HL-60/S4 treated with retinoic acid at 250 ng/mL for 4 days and 3 days (cell line): ENCODE results near the gene SMCO3.
"Not testable (repeated sequence)": the region's sequence is repeated elsewhere in the genome, so short reads cannot be mapped to it uniquely, and the experiment has no call there.

Source experiments
- in situ Hi-C: fragments of 300-500 bp; cut with MboI; formaldehyde crosslinking; loops from 2 replicates; pipeline ENCODE4 v1.7.0; 2022; ENCODE audit warnings: low sequenced_read_pairs

Gene SMCO3

GRCh38 chr12:14777271-14777670, 36.7 kb downstream of the SMCO3 start:
- in situ Hi-C loops, result no loop called here

DNA sequence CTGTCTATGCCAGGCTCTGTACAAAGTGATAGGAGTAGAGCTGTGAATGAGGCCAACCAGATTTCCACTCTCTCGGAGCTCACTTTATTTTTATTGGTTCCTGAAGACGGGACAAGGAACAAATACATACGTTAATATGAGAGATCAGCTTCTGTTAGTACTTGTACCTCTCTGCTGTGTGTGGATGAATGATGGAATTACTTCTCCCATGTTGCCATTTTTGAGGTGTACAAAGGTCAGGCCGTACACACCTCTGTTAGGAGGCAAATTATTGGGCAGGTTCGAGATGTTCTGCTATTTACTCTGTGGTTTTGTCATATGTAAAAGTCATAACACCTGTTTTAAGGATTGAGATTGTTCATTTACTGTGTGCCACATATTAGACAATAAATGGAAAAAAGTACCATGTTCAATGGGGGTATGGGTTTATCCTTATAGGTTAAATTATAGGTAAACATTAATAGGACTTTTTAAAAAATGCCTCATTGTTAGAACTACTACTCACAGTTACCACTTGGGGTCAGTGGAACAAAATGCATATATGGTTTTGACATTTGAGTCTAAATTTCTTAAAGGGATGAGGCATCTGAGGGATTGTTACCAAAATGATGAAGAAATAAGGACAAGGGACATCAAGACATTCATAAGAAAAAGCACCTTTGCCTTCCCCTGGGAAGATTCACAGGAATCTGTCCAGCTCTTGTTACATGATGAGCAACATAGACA, 37.6 kb downstream of the SMCO3 start:
- in situ Hi-C loops, result no loop called here

DNA sequence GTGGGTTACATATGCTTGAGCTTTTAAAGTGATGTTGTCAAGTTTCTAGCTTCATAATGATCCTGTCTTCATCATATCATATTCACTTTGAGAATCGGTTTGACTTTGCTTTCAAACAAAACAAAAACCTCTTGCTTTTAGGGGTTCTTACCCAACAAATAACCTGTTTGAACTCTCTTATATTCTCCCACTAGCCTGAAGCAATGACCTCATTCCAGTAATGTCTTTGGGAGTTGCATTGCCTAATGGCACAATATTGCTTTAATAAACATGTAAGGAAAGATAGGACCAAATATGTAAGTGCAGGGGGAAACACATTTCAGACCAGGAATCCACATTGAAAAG, 38.4 kb downstream of the SMCO3 start:
- in situ Hi-C loops, result no loop called here

DNA sequence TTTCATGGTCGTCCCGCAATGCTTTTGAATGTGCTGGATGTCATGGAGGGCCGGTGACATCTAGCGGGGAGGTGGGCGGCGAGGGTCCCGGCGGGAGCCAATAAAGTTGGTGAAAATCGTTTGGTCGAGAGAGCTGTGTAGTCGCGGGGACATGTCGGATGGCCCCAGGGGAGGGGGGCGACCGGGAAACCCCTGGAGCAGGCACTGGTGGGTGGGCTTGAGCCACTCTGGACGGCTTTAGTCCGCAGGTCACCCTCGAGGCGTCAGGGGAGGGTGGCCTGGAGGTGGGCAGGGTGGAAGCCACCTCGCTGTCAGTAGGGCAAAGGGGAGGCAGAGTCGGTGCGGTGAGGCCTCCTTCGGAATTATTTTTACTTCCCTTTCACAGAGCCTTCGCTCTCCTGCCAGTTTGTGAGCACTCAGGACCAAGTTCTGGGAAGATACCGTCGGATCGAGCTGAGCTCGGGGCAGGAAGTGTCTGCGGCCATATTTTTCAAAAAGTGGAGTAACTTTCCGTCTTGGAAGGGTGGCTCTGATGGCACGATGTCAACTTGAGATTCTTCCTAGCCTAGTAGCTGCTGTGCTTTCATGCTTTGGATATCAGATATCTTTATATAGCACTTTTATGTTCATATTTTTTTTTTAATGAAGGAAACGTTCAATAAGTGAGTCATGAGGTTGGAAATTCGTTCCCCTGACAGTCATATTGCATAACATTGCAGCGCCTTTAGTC, 38.9 kb downstream of the SMCO3 start:
- in situ Hi-C loops, result no loop called here

- in situ Hi-C loops, result no loop called here
Observed at GRCh38 chr12:14774074-14774905, 39.7 kb downstream of the SMCO3 start.

GRCh38 chr12:14773685-14774073, 40.3 kb downstream of the SMCO3 start:
- in situ Hi-C loops, result no loop called here

DNA sequence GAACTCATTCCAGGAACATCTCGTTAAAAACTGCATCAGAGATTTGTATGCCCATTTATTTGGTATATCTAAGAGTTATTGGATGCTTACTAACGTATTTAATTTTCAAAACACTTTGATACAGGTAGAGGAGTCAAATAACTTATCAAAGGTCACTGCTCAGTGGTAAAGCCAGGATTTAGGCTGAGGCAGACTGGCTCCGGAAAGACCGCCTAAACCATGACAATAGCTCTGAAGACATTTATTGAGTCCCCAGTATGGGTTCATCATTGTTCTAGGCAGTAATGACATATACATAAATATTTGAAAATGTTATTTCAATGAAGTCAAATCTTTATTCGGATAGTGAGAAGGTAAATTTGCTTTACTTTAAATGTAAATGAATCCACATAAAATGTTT, 41.0 kb downstream of the SMCO3 start:
- in situ Hi-C loops, result no loop called here

DNA sequence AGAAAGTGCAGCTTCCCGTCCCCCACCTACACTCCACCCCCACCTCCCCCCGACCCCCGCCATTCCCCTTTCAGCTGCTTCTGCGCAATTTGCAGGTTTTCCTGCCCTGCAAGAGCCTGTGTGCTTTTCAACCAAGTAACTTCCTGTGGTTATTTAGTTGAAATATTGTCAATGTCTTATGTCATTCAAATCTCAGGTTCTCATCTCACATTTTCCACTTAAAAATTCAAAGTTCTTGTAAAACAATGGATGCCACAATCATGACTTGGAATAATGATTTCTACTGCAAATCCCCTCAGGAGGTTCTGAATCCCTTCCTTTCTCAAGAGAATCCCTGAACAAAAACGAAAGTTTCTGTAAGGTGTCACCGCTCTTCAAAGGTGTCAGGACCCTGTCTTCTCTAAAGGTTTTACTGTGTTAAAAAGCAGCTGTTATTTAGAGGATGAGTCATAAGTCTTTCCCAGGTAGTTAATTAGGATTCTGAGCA, 42.3 kb downstream of the SMCO3 start:
- in situ Hi-C loops, result no loop called here

DNA sequence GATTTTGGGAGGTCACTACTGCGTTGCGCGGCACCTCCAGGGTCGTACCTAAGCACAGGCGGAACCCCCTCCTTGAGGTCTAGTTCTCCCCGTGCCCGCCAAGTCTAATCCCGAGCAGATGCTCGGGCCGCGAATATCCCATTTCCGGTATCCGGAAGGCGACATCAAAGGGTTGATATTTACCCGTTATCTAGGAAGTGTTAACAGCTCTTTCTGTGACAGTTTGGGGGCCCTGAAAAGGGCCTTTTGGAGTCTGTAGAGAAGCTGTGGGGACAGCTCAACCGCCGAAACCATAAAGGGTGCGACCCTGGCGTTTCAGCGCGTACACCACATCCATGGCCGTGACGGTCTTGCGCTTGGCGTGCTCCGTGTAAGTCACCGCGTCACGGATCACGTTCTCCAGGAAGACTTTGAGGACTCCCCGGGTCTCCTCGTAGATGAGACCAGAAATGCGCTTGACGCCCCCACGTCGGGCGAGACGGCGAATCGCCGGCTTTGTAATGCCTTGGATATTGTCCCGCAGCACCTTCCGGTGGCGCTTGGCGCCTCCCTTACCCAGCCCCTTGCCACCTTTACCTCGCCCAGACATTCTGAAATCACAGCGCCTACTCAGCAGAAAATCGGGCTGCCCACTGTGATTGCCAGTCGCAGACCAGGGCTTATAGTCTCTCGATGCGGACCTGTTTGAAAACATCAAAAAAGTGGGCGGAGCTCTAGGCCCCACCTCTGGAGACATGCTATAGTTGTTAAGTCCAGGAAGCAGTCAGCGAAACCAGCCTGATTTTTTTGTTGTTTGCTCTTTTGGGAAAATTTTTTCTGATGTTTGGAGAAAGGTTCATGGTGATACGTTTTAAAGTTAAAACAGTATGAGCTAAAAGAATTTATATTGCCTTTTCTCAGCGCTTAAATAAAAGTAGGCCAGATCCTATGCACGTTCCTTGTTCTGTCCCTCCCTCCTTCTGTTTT, 43.2 kb downstream of the SMCO3 start:
- in situ Hi-C loops, result no loop called here

DNA sequence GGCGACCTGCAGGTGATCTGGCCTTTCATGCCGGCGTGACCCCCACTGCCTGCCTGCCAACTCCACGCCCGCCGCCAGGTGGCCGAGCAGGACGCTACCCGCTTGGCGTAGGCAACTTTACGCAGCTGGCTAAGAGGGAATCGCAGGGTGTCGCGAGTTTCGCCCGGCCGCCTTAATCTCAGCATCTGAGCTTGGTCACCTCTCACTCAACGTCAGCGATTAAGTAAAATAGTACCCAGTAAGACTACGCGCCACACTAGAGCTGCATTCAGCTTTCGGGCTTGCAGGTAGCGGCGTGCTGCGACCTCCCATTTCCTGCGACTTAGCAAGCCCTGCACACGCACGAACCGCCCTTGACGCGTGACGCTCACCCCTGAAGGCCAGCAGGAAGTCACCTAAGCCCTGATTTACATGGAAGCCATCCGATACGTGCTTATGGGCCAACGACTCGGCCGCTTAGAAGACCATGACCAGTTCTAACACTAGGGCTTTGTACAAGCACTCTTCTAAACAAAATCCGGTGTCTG, 44.0 kb downstream of the SMCO3 start:
- in situ Hi-C loops, result no loop called here

DNA sequence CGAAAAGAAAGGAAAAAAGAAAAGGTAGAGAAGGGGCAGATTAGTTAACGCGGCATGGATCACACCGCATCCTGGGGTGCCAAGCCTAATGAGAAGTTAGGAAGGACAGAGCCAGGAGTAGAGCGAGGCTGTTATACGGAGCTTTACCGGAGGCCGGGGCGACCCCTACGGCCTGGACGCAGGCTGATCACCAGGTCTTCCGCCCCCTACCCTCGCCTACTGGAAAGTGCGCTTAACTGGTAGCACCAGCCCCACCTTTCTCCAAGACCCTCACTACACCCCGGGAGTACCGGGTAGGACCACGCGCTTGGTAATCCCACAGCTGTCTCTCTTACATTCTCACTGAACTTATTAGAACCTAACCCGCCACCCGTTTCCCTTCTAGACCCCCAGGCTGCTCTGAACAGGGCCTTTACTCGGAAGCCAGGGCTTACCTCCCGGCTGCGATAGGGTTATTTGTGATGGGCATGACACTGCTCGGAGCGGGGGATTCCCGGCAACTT, 44.5 kb downstream of the SMCO3 start:
- in situ Hi-C loops, result no loop called here

DNA sequence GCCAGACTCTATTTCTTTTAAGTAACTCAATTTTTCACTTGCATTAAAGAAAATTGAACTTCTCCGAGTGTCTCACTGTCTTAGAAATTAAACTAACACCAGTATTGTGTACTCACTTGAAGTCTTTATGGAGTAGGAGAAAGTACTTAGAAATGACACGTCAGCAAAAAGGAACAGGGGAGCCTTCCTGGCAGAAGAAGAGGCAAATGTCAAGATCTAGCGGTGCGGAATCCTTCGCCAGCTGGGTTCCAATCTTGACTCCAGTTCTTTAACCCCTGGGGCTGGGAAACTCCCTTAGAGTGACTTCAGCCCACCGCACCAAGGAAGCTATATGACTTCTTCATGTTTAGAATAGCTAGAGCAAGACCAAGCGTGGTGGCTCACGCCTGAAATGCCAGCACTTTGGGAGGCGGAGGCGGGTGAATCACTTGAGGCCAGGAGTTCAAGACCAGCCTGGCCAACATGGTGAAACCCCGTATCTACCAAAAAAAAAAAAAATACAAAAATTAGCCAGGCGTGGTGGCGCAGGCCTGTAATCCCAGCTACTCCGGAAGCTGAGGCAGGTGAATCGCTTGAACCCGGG, 45.1 kb downstream of the SMCO3 start:
- in situ Hi-C loops, result no loop called here

DNA sequence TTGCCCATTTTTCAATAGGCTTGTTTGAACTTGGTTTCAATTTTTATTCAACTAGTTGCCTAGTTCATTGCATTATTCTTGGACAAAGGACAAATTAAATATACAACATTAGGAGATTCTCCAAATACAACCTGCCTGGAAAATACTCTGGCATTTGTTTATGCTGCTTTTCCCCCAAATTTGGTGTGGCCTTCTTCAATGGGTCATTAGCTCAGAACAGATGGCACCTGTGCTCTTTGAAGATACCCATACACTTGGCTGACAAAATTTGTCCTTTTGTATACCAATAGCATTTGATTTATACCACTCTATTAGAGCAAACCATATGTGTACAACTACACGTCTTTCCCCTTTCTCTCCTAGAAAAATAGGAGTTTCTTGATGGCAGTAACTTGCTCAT, 46.4 kb downstream of the SMCO3 start:
- in situ Hi-C loops, result no loop called here

DNA sequence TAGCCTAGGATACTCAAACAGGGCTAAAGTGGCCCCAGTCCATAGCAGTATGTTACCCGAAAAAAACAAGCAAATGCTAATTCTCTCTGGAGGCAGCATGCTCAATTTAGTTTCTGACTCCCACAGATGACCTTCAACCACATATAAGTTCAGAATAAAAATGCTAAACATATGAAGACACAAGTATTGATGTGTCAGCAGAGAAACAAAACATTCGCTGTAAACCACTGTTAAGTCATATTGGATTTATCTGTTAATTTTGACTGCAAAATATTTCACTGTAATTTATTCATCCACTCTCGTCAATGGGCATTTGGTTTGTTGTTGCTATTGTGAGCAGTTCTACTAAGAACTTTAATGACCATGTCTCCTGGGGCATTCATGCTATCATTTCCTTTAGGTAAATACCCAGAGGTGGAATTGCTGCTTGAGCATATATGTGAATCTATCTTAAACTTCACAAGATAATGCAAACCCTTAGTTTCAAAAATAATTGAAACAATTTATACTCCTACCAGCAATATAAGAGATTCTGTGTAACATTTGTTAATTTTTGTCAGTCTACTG, 47.2 kb downstream of the SMCO3 start:
- in situ Hi-C loops, result no loop called here

DNA sequence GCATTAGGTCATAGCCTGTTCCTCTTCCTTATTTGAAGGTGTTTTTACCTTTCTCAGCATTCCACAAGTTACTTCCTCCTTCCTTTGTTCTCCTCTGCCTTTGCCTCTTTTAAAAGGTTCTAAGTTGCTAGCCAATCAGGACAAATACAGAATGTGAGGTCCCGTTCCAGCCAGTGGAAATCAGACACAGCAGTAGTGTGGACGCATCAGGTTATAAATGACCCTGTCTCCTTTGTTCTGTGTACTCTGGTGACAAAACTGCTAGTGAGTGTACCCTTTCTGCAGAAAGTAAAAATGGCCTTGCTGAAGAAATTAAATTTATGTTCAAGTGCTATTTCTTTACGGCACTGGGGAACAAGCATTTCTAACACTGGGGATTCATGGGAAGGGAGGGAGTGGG, 48.0 kb downstream of the SMCO3 start:
- in situ Hi-C loops, result not testable (repeated sequence)

DNA sequence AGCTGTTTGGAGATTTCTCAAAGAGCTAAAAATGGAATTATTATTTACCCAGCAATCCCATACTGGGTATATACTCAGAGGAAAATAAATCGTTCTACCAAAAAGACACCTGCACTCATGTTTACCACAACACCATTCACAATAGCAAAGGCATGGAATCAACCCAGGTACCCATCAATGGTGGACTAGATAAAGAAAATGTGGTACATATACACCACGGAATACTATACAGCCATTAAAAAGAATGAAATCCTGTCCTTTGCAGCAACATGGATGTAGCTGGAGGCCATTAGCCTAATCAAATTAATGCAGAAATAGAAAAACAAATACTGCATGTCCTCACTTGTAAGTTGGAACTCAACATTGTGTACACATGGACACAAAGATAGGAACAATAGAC, 48.6 kb downstream of the SMCO3 start:
- in situ Hi-C loops, result no loop called here

- in situ Hi-C loops, result not testable (repeated sequence)
Observed at GRCh38 chr12:14759711-14760280, 54.2 kb downstream of the SMCO3 start.

DNA sequence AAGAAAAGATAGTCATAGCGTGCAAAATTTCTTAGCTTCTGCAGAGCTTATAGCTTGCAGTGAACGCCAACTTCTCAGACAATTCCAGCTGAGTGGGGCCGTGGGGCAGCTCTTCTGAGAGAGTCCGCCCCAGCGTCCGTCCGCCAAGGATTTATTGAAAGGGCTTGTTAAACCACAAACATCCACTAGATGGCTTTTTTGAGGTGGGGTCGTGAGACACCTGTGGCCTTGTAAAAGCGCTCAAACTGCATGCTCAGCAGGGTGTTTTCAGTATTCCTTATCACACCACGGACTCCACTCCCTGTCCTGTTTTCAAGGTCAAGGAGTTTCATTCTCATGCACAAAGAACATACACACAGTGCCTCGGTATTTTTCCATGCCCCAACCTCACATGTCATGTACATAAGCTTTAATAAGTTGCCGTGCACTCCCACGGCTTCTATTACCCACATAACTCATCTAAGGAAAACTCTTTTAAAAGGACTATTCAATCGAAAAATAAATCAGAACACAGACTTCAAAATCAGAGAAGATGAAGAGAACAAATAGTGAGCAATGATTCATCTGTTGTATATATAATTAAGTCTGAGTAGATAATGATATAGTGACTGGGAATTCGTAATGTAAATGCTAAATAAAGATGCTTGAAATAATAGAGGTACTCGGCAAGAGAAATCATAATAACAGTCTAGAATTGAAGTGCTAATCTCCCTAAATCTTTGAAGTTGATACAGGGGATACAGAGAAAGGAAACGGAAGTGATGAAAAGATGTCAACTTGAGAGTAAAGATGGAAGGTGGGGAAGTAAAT, 57.4 kb downstream of the SMCO3 start:
- in situ Hi-C loops, result no loop called here
